Fibroblast of lung (primary cell): ENCODE measurements around the gene WWOX.

ENCODE experiments used
- CTCF ChIP-seq, 2 donors: IDR thresholded peaks in 1 of 2; conservative IDR thresholded peaks in 1 of 2; 1 replicate in 1 of 2; 2 replicates in 1 of 2; pipeline ENCODE4 v1.5.1; 2011 to 2012; ENCODE audit warnings: low read length in 2 of 2, control low read depth in 1 of 2, inconsistent platforms in 1 of 2, low read depth in 1 of 2, mild to moderate bottlenecking in 1 of 2
- EZH2 ChIP-seq: IDR thresholded peaks from 2 replicates; pipeline ENCODE4 v1.5.1; 2012; ENCODE audit warnings: low read length, control low read depth, mild to moderate bottlenecking; ENCODE audit errors: missing control alignments

GRCh38 chr16:78879011-78879410 lies 779.6 kb downstream of the WWOX start:
- TF ChIP-seq CTCF (conservative IDR thresholded peaks at IDR 0.05 in 1 of 2, IDR thresholded peaks at IDR 0.05 in 1 of 2; ENCODE audit: low read depth in 1 of 2, low read length in 2 of 2), result no peak
- no peak for TF ChIP-seq EZH2
